ENCODE results near the gene TBC1D8B. TPM values are rescaled to one million over a fixed set of nuclear protein-coding genes. Genes with fewer than 3 reads are reported as not detected.

Gene TBC1D8B
- total RNA-seq, 1 donor = 12.3 TPM

DNA sequence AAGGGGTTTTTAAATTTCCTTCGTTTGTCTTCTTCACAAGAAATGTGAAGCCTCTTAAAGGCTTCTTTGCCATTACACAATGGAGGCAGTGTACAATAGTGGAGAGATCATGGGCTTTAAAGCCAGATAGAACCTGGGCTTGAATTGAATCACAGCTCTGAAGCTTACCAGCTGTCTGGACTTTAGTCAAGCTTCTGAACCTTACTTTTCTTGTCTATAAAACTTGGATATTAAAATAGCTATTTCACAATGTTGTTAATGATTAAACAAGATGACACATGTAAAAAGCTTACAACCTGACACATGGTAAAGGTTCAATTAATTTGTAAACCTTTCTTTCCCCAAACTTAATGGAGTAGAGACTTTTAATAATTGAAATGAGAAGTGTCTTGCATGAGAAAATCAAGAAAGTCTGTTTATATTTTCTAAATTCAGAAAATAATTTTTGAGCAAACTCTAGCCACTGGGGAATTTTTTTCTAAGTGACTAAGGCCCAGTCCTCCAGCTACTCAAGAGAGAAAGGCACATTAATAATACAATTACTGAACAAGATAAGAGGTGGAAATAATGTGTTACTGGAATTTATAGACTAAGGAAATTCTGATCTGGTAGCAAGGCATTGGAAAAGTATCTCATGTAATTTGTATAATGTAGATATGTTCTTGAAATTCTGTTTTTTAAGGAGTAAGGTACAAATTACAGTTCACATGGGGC lies 21.7 kb upstream of the TBC1D8B start:
- DNase-seq (ENCODE audit: insufficient read length, low spot score, missing footprints) = no peak
- TF ChIP-seq, protein P1, sequence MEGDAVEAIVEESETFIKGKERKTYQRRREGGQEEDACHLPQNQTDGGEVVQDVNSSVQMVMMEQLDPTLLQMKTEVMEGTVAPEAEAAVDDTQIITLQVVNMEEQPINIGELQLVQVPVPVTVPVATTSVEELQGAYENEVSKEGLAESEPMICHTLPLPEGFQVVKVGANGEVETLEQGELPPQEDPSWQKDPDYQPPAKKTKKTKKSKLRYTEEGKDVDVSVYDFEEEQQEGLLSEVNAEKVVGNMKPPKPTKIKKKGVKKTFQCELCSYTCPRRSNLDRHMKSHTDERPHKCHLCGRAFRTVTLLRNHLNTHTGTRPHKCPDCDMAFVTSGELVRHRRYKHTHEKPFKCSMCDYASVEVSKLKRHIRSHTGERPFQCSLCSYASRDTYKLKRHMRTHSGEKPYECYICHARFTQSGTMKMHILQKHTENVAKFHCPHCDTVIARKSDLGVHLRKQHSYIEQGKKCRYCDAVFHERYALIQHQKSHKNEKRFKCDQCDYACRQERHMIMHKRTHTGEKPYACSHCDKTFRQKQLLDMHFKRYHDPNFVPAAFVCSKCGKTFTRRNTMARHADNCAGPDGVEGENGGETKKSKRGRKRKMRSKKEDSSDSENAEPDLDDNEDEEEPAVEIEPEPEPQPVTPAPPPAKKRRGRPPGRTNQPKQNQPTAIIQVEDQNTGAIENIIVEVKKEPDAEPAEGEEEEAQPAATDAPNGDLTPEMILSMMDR (IDR thresholded peaks at IDR 0.05; ENCODE audit: extremely low read depth, low read depth, low read length) = no peak

DNA sequence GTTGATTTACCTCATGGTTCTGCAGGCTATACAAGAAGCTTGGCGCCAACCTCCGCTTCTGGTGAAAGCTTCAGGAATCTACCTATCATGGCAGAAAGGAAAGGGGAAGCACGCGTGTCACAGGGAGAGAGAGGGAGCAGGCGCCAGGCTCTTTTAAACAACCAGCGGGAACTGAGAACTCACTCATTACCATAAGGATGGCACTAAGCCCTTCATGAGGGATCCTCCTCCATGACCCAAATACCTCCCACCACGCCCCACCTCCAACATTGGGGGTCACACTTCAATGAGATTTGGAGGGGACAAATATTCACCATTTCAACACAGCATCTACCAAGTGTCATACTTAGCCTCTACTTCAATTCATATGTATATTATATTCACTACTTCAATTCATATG lies 18.8 kb upstream of the TBC1D8B start:
- H3K9me3 ChIP-seq (ENCODE audit: low read depth, low read length) = no peaks in the 10 kb centered on the region
- no peaks in the 10 kb centered on the region for H3K36me3 ChIP-seq (ENCODE audit: insufficient read depth, low read length)
- H3K4me3 ChIP-seq (ENCODE audit: insufficient read depth, low read length) = no peak overlapping the region
- no peaks in the 10 kb centered on the region for H3K79me2 ChIP-seq (ENCODE audit: insufficient read depth, low read length)
- no peak overlapping the region for H3K27ac ChIP-seq (ENCODE audit: low read depth, low read length)
- H3K4me2 ChIP-seq (ENCODE audit: insufficient read depth, low read length) = no peak overlapping the region
- H4K20me1 ChIP-seq (ENCODE audit: insufficient read depth, low read length) = no peaks in the 10 kb centered on the region
- no peak for DNase-seq (ENCODE audit: insufficient read length, low spot score, missing footprints)
- no peaks in the 10 kb centered on the region for H3K4me1 ChIP-seq (ENCODE audit: insufficient read depth, low read length)
- H3K27me3 ChIP-seq (ENCODE audit: insufficient read depth, low read length) = peaks cover 35% of the 10 kb centered on the region
- H2AFZ ChIP-seq (ENCODE audit: low read length) = no peak overlapping the region
- TF ChIP-seq, protein P1 (IDR thresholded peaks at IDR 0.05; ENCODE audit: extremely low read depth, low read depth, low read length) = no peak

More for the DNA sequence above, 21.7 kb upstream of the TBC1D8B start:
- H3K4me2 ChIP-seq (ENCODE audit: insufficient read depth, low read length) = no peak overlapping the region
- H3K36me3 ChIP-seq (ENCODE audit: insufficient read depth, low read length) = no peaks in the 10 kb centered on the region
- H3K9me3 ChIP-seq (ENCODE audit: low read depth, low read length) = no peaks in the 10 kb centered on the region
- no peak overlapping the region for H3K4me3 ChIP-seq (ENCODE audit: insufficient read depth, low read length)
- H4K20me1 ChIP-seq (ENCODE audit: insufficient read depth, low read length) = no peaks in the 10 kb centered on the region
- no peaks in the 10 kb centered on the region for H3K4me1 ChIP-seq (ENCODE audit: insufficient read depth, low read length)
- no peak overlapping the region for H2AFZ ChIP-seq (ENCODE audit: low read length)
- H3K27ac ChIP-seq (ENCODE audit: low read depth, low read length) = no peak overlapping the region
- no peaks in the 10 kb centered on the region for H3K79me2 ChIP-seq (ENCODE audit: insufficient read depth, low read length)
- peaks cover 30% of the 10 kb centered on the region for H3K27me3 ChIP-seq (ENCODE audit: insufficient read depth, low read length)

DNA sequence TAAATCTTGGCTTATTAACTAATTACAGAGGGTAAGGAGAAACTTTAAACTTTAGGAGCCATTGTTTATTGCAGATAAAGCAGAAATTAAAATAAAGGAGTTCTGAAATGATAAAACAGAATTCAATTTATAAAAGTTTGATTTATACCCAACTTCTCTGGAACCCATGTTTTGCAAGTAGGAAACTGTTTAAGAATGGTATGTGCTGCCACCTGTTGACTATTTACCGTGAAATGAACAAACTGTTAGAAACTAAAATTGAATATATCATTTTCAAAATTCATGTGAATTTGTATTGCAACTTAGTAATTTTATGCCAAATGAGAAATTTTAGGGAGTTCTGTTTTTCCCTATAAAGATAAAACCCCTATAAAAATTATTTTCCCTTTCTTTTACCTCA lies 11.0 kb upstream of the TBC1D8B start:
- Histone ChIP-seq H4K20me1 (ENCODE audit: insufficient read depth, low read length) (no peaks in the 10 kb centered on the region), H3K4me2 (ENCODE audit: insufficient read depth, low read length) (no peak overlapping the region), H3K9me3 (ENCODE audit: low read depth, low read length) (no peaks in the 10 kb centered on the region), H3K27ac (ENCODE audit: low read depth, low read length) (no peak overlapping the region), H2AFZ (ENCODE audit: low read length) (no peak overlapping the region), H3K27me3 (ENCODE audit: insufficient read depth, low read length) (peaks cover 14% of the 10 kb centered on the region), H3K79me2 (ENCODE audit: insufficient read depth, low read length) (no peaks in the 10 kb centered on the region), H3K36me3 (ENCODE audit: insufficient read depth, low read length) (no peaks in the 10 kb centered on the region), H3K4me3 (ENCODE audit: insufficient read depth, low read length) (no peak overlapping the region), H3K4me1 (ENCODE audit: insufficient read depth, low read length) (no peaks in the 10 kb centered on the region)
- peak; percentile 27 for DNase-seq (ENCODE audit: insufficient read length, low spot score, missing footprints)
- TF ChIP-seq, protein P1 (IDR thresholded peaks at IDR 0.05; ENCODE audit: extremely low read depth, low read depth, low read length) = peak; percentile 37

DNA sequence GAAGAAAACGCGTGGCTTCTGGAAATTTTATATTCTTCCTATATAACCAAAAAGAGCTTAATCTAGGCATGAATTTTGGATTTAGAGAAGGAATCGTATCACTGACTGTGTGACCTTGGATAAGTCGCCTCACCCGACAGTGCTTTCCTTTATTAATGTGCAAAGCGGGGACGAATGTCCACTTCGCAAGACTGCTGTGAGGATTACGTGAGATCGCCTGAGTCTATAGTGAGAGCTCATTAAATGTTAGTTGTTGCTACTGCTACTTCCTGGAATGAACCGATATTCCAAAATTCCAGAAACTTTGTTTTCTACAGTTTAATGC lies 448 bp upstream of the TBC1D8B start:
- Histone ChIP-seq H3K4me1 (ENCODE audit: insufficient read depth, low read length) (peaks cover 6% of the 10 kb centered on the region), H3K27ac (ENCODE audit: low read depth, low read length) (peak overlapping the region; percentile 86), H3K27me3 (ENCODE audit: insufficient read depth, low read length) (peaks cover 19% of the 10 kb centered on the region), H3K9me3 (ENCODE audit: low read depth, low read length) (no peaks in the 10 kb centered on the region), H3K79me2 (ENCODE audit: insufficient read depth, low read length) (peaks cover 25% of the 10 kb centered on the region), H2AFZ (ENCODE audit: low read length) (peak overlapping the region; percentile 85), H3K36me3 (ENCODE audit: insufficient read depth, low read length) (no peaks in the 10 kb centered on the region), H3K4me3 (ENCODE audit: insufficient read depth, low read length) (peak overlapping the region; percentile 88), H3K4me2 (ENCODE audit: insufficient read depth, low read length) (peak overlapping the region; percentile 83), H4K20me1 (ENCODE audit: insufficient read depth, low read length) (peaks cover 2% of the 10 kb centered on the region)
- TF ChIP-seq, protein P1 (IDR thresholded peaks at IDR 0.05; ENCODE audit: extremely low read depth, low read depth, low read length) = no peak
- DNase-seq (ENCODE audit: insufficient read length, low spot score, missing footprints) = no peak
